Renal cortex interstitium (tissue), 11 donors: ENCODE measurements around the gene CPEB4. TPM values are rescaled to one million over a fixed set of nuclear protein-coding genes. Genes with fewer than 3 reads are reported as not detected.

Source experiments
- DNase-seq, 11 donors: peaks; one replicate each; pipeline ENCODE4 v3.0.0-alpha.2; 2013; ENCODE audit warnings: low read depth in 9 of 11, low spot score in 4 of 11; ENCODE audit errors: extremely low read depth in 1 of 11
- polyA plus RNA-seq, 3 donors: library from polyadenylated mRNA; unstranded; fragments of 120-200 nt; gene quantifications; one replicate each; pipeline ENCODE4 v1.2.1, GENCODE V29; 2013; ENCODE audit not compliant: insufficient read length in 3 of 3

CPEB4 gene
- polyA plus RNA-seq, 3 donors, result 30.1 to 50.6 (median 37.2) TPM

DNA sequence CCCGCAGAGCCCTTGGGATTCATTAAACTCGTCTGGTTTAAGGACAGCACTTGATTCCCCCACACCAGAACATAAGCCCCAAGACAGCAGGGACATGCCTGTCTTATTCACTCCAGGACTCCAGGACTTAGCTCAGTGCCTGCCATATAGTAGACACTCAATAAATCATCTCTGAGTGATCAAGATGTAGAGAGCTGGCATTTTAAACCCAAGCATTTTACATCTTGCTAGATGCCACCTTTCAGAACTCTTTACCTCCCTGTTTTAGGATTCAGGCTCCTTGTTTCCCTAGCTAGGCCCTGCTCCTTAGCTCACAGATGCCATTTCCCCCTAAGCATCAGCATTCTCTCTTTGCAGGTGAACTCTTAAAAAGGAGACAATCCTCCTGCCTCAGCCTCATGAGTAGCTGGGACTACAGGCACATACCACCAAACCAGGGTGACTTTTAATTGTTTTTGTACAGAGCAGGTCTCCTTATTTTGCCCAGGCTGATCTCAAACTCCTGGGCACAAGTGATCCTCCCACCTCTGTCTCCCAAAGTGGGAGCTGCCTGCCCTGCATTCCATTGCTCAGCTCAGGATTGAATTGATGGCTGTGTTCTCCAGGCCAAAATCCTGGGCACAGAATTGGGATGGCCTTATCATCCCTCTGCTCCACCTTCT is 32.0 kb upstream of the CPEB4 start:
- DNase-seq, result no peak

DNA sequence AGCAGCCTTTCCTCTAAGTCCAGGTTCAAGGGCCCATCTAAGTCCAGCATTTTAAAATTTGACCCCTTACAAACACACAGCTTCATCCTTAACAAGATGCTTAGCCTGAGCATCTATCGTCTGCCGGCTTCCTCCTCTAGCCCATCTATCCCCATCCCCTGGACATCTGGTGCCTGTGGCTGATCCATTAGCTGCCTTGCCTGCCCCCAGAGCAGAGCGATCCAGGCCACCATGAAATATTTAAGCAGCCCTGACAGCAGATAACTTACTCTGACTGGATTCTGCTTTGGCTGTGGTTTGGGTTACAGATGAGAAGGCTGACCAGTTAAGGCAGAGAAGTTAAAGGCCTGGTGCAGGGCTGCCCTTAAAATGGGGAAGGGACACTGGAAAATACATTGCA is 30.9 kb upstream of the CPEB4 start:
- no peak for DNase-seq

DNA sequence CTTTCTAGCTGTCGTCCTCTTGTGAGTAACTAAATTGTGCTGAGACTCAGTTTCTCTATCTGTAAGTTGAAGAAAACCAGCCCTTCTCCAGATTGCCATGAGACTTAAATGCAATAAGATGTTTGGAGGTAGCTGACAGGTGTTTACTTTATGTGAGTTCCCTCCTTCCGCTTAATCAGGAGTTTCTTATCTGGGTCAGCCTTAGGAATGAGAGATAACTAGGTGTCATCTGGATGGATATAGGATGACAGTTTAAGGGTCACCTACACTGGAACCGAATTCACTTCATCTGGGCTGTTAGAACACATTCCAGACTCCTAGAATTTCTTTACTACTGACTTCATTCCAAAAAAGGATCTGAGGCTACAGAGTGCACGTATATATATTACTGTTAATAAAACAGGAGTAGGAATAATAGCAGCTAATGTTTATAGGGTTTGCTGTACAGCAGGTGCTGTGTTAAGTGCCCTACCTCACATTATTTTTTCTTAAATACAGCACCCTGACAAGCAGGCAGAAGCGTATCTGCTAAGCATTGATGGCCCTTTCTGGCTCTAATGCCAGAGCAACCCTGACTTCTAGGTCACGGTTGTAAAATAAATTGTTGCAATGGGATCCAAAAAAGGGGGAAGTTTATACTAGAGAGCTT is 30.0 kb upstream of the CPEB4 start:
- DNase-seq, result no peak

DNA sequence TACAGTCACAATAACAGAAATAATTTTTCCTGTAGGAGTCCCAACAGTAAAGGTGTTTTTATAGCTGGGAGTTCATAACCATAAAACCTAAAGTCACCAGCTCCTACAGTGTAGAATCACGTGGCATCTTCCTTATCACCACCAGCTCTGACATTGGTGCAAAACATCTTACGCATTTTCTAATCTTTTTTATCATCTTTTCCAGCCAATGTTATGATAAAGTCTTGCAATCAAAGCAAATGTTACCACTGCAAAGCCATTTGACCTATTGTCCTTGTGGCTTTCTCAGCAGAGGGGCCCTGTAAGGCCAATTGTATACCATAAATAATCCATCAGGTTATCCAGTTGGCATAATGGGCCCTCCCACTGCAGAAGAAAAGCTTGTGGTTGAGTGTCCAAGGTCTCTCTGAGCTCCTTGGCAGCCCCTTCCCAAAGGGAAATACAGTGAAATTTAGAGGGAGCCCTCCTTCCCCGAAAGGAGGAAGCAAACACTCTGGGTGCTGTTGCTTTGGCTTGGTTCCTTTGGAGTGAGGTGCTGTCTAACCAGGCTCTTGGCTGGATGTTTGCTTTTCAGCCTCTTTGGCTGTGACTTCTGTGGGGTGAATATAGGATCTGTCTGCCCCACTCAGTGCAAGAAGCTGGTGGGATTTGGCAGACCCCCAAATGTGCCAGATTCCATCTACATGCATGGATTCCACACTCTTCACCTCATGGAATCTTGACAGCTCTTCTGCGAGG is 29.3 kb upstream of the CPEB4 start:
- no peak for DNase-seq

DNA sequence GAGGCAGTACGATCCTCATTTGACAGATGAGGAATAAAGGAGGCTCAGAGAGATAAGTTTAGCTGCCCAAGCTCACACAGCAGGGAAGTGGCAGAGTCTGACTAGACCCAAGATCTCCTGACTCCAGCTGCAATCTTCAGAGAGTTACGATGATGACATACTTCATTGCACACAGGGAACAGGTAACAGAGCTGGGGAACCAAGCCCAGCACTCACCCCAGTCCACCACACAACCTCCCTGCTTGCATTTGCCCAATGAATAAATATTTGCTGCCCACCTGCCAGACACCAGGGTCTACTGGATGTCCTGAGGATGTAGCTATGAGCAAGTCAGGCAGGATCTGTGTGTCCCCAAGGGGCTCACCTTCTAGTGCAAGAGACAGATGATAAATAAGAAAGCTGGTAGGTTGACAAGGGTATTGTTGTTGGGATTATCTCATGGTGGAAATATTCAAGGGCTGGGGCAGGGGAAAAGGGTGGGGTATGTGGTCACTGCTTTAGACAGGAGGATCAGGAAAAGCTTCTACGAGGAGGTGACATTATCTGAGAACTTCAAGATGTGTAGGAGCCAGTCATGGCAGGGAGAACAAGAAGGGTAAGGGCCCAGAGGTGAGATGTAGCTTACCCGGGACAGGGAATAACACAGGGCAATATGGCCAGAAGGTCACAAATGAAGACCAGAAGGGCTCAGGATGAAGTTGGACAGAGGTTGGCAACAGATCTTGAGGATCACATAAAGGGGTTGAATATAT is 28.6 kb upstream of the CPEB4 start:
- DNase-seq, result no peak

DNA sequence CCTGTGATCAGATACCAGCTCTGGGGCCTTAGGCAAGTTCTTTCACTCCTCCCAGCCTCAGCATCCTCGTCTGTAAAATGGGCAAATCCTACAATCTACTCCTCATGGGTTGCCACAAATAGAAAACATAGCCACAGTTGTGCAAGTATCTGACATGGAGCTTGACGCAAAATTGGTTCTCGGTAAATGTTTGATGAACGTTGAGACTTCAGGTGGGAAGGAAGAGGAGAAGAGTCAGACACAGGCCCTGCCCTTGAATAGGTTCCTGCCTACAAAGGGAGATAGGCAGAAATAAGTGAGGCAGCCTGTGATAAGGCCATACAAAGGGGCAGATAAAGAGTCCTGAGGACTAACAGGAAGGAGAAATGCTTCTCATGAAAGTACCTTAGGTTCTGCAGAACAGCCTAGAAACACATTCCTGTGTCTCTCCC is 26.1 kb upstream of the CPEB4 start:
- no peak for DNase-seq

DNA sequence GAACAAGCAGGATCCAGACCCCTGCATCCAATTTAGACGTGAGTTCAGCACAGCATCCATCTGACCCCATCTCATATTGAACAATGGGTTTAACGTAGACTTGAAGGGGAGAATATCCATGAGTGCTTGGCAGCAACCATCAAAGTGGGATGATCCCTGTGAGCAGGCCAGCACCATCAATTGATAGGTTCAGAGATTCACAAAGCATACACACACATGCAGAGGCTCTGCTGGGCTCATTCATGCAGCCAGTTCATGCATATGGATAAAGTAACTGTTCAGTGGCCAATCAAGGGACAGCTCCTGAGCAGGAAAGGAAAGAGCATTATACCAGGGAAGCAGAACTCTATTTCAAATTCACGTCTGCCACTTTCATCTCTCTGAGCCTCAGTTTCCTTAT is 24.8 kb upstream of the CPEB4 start:
- no peak for DNase-seq

DNA sequence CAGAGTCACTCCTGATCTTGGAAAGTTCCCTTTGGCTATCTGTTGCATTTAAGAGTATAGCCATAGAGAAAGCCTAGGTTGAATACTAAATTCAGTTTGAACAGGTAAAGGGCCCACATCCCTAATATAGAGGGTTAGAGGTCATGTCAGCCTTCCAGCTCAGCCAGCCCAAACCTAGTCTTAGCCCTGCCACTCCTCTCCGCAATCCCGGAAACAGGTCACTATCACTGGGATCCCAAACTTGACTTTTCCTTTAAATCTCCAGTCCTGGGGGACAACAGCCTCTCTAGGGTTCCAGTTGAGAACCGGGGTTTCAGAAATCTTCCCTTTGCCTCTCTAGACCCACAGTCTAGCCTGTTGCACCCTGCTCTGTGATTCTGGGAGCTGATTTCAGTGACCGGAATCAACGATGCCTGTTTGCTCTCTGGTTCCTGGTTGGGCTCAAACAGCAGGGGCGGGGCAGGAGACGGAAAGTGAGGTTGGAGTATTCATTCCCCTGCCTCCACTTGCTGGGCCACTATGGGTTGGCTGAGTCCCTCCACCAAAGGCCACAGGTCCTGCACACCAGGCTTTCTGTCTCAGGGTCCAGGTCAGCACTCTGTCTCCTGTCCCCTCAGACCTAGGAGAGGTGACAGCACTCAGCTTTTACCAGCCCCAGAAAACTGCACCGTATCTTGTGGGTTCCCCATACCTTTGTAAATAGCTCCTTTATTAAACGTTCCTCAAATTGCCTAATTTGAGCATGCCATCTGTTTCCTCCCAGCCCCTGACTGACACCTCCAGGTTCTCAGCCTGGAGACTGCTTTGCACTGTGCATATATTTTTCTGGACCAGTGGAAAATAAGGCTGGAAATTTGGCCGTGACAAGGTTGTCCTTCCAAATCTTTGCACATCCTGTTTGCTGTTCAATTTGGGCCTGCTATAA is 23.8 kb upstream of the CPEB4 start:
- no peak for DNase-seq

DNA sequence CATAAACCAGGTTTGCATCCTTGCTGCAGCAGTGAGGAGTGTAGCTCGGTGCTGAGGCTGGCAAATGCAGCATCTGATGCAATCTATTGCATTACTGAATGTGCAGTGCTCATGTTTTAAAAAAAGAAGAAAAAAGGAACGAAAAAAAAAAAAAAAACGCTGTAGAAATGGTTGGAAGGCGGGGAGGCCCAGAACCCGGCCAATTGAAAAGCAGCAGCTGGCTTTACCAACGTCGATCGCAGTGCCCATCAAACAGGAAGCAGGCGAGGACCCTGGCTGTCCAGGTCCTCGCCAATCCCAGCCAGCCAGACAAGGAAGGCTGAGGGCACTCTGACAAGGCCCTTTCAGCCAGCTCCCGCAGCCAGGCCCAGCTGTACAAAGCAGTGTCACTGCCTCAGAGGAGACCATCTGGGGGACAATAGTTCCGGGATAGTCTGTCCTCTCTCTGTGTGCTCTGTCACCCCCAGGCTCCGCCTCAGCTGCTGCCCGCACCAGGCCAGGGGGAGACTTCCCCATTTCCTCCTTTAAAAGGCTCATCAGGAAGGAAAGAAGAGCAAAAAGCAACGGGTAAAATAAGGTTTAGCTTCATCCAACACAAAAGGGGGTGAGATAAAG is 21.8 kb upstream of the CPEB4 start:
- no peak for DNase-seq

DNA sequence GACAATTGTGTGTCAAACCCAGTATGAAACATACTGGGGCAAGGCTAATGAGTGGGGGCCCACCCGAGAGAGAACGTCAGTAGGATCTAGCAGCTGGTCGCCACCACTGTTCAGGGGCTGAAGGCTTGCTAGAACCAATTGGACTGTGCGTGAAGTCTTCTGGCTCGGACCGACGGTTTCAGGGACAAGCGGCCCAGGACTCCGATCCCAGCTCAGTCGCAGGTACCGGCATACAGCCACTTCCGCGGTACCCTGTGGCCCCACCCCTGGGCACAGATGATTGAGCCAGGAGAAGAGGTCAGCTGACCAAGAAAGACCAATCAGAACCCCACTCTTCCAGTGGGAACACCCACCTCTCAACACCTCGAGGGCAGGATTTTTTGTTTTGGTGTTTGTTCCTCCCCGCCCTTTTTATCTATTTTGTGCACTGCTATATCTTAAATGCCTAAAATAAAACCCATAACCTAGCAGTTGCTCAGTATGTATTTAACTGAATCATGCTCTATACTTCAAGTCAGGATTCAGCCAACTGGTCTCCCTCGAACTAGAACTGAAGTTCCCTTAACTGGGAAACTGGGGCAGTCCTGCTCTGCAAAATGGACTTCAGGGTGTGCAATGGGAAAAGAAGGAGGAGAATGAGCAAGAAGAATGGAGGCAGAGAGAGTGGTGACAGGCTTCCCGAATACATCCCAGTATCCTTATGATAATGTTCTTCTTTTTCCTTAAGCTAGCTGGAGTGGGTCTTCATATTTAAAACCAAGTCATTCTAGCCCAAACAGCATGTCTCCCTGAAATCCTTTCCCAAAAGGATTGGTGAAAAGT is 21.1 kb upstream of the CPEB4 start:
- DNase-seq, result no peak

DNA sequence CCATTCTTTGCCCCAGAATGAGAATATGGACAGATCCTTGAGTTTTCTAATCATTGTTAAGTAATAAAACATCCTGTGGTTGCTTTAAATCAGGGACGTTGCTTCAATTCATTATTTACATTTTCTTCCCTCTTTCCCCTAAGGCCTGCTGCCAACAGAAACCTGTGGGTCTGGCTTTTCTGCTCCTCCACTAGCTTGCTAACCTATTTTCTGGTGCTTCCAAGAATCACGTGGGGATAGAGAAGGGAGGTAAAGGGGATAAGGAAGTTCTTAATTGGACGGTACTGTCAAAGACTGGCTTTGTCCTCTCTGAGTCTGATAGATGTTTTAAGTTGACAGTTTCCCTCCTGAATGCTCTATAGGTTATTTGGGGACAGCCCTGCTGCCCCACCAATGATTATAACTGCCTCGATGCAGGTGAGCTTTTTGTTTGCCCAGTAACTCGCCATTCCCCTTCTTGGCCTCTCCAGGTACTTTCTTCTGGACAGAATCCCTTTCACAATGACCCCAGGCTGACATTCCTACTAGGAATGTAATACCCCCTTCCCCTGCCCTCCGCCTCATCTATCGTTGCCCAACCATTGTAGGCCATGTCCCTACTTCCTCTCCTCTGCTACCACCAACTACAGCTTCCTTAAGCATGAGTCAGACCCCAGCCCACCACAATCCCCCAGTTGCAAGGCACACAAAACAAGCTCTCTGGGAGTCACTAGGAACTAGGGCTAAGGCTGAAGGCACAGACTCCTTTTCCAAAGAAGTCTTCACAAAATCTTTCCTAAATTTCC is 19.9 kb upstream of the CPEB4 start:
- no peak for DNase-seq

DNA sequence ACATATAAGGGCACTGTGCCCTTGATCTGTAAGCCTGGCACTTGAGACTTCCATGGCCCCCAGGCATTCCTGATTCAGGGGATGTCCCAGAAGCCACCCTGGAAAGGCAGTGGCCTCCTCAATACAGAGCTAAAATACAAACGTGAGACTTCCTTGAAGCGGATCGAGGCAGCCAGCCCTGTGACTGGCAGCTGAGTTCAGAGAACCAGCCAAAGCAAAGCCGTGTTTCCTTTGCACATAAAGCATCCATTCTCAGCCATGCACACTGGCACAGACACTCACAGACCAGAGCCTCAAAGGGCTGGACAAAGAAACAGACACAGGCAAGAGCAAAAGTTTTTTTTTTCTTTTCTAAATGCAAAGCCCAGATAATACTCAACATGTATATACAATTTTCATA is 18.8 kb upstream of the CPEB4 start:
- DNase-seq, result no peak

DNA sequence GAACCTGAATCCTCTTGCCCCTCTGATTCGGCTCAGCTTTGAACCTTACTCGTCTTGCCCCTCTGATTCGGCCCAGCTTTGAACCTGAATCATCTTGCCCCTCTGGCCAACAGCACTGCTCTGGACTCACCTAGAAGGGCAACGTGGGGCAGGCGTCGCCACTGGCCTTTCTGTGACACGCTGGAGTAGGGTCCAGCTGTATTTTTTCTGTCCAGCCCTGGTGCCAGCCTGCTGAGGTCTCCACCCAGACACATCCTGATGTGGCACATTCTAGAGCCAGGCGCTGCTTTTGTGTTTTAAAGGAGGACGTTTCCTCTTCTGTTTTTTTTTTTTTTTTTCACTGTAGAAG is 15.2 kb upstream of the CPEB4 start:
- DNase-seq, result no peak

DNA sequence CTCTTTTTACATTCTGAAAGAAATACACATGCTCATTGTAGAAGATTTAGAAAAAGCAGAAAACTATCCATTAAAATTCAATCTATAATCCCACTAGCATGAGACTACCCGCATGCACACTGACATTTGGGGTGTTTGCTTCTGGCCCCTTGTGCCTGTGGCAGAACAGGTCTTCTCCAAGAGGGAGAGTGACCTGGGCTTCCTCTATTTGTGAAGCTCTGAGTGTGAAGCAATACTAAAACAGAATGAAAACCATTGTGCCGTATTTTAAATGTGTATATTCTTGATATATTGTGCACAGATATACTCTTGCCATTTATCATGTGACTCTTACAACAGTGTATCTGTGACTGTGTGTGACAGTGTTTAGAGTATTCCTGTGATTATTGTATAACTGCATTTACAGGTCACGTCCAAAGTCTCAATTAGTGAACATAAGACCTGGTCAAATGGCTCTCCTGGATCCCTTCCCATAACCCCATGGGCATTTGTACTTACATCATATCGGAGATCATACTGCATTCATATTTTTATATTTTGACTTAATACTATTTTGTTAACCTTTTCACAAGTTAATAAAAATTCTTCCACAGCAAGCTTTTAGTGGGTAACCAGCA is 14.7 kb upstream of the CPEB4 start:
- no peak for DNase-seq

DNA sequence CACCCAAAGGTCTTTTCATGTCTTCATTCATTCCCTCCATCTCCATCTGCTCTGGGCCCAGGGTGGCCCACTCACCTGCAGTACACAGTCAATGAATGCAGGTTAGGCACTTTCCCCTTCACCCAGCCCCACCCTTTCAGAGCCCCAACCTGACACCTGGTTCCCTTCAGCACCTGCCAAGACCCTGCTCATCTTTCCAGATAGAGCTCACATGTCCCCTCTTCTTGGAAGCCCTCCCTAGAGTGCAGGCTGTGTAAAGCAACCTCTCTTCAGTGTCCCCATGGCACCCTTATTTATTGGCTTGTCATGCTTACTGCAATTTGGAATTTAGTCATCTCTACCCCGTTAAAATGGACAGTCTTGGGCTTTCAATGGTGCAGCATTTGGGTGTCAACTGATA is 13.0 kb upstream of the CPEB4 start:
- no peak for DNase-seq

DNA sequence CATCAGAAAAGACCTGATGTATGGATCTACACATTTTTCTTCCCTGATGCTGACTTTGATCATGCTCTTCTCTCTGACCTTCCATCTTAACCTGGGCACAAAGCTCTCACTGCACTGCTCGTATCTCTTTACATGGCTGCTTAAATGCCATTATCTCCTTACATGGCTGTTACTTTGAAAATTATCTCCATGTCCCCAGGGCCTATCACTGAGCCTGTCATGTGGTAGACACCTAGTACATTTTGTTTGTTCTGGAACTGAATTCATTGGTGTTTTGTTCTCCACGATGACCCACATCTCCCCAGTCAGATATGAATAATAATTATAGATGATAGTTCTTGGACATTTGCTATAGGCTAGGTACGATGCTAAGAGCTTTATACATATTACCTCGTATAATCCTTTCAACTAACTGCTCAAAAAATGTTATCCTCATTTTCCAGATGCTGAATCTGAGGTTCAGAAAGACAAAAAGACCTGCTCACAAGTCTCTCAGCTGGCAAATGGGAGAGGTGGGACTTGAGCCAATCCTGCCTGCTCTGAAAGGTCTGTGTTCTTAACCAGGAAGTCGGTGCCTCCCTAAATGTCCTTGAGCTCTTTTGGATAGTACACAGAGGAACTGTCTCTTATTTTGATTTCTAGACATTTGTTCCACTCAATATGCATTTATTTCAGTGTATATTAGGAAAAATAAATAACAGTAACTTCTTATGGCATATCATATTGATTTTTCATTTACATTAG is 9.8 kb upstream of the CPEB4 start:
- DNase-seq, result no peak
